GM21737 (cell line): Measurements from ENCODE around the gene PLPP6.

Experiments
- ATAC-seq: cut with Tn5 transposase; IDR thresholded peaks from one replicate; pipeline ENCODE4 v1.9.1; 2021; ENCODE audit warnings: mild to moderate bottlenecking, moderate library complexity; ENCODE audit not compliant: unreplicated experiment

PLPP6 gene

DNA sequence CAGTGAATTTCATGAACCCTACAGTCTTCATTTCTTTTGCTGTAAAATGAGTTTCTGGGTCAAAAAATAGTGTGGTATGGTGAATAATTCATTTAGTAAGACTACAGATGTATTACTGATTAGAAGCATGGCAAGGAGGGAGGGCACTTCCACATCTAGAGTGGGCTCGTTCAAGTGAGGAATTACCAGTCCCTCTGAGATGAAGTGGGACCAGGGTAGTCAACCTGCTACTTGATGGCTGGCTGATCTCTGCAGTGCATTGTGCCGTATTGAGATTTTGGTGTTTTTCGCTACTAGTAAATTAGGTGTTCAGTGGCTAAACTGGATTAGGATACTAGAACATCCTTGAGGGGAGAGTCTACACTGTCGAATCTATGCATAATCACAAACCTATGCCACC lies 28.1 kb downstream of the PLPP6 start:
- ATAC-seq, result peak; percentile 63

DNA sequence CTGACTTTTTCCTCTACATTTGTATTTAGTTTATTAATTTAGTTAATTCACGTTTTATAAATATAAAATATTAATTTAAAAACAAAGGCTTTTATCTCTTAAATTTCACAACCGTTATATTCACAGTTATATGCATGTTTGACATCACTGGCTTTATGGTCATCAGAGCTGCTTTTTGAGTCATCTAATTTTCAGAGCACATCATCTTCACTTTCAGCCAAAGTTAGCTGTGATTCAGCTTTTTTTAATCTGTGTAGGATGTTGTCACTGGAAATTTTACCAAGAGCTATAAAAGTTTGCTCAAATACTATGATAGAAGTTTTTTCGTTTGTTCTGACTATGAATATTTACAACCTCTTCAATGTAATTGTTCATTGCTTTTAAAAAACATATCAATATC lies 29.7 kb downstream of the PLPP6 start:
- ATAC-seq, result no peak

DNA sequence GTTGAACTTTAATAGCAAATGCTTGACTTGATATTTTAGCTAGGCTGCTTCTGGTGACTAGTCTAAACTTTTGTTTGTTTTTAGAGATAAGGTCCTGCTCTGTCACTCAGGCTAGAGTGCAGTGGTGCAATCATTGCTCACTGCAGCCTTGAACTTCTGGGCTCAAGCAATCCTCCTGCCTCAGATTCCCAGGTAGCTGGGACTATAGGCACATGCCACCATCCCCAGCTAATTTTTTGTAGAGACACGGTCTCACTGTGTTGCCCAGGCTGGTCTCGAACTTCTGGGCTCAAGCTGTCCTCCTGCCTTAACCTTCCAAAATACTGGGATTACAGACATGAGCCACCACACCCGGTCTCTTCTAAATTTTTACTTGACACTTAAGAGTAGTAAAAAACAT lies 38.0 kb downstream of the PLPP6 start:
- no peak for ATAC-seq

DNA sequence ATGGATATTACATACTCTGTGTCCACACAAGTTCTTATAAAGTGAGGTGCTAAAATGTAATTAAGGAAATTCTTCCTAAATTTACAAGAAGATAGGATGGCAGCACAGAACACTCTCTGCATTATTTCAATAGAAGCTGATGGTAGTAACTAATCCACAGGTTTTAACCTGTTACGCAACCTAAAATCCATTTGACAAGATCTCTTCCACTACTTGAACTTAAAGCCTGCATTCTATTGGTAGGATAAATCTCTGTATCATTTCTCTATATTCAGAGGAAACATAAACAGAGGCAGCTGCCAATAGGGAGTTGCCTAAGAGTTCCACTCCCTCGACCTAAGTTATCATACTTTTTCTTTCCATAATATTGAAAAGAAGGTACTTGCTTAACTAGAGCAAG lies 38.8 kb downstream of the PLPP6 start:
- no peak for ATAC-seq

DNA sequence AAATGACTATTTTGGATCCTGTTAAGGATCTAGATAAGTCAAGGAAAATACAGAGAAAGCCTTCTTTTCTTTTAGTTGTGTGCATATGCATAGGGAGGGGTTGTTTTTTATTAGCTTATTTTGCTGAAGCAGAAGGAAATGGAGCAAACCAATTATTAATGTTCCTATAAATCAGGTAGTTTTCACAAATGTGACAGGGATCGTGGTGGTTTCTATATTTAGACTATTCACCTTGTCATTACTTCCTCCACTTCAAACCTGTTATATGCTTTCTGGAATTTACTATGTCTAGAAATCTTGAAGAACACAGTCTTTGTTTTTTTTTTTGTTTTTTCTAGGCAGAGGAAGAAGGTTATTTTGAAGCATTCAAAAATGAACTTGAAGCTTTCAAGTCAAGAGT lies 39.4 kb downstream of the PLPP6 start:
- no peak for ATAC-seq

DNA sequence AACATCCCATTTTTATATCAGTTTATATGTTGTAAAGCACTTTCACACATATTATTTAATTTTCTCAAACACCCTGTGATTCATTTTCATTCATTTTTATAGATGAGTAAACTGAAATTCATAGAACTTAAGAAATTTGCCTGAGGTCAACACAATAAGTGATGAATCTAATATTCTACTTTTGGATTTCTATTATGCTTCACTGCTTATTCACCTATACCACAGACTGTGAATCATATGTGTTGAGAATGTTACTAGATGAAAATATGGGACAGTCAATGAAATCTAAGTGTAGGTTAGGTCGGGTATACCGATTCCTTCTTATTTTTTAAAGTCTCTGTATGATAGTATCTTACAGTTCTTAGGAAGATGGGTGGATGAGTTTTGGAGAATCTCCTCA lies 42.0 kb downstream of the PLPP6 start:
- ATAC-seq, result no peak

DNA sequence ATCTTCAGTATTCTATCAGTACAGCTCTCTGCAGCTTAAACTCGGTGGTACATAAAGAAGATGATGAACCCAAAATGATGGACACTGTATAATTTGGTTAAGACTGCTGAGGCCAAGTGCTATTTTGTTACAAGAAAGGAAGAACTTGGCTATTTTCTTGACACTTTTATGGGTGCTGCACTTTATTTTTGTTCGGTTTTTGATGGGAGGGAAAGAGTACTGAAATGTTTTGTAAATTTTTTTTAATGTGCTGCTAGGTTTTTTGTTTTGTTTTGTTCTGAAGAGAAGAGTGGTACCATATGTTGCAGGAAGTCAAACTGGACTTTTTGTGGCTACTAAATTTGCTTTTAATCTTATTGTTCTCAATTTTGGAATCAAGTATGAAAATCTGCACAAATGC lies 43.9 kb downstream of the PLPP6 start:
- no peak for ATAC-seq

DNA sequence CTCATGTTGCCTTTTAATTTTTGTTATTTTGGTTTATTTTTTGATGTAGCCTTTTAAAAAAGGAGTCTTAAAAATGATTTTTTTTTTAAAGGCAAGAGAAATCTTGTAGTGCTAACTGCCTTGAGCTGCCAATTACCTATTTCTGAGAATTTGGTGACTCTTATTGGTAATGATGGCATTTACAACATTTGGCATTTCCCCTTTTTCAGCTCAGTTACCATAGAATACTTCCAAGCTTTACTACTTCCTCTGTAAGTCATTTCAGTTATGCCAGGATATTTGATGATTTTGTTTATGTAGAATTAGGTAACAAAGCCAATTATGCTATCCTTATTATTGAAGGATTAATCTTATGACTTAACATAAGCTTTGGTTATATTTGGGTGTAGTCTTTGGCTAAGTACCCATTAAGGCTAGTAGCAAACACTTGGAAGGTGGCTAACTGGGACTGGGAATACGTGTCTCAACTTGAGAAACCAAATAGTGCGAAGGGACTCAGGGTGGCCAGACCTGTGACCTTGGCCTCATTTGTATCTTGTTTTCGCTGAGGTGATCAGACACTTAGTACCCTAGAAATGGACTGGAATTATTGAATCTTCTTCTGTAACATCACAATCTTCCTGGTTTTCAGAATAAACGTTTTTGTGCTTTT lies 45.0 kb downstream of the PLPP6 start:
- no peak for ATAC-seq

DNA sequence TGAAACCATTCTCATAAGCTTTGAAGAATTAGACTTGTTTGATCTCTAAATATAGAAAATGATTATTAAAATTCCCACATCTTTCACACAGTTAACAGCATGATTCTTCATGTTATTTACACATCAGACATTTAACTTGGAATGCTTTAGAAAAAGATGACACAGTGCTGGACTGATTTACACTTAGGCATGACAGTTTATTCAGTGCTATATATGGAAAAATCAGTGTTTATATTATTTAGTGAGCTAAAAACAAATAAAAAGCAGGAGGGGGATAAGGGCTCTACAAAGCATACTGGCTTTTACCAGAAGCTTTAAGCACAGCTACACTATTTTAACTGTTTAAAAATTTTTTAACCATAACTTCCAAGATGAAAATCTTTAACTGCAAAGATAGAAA lies 47.3 kb downstream of the PLPP6 start:
- ATAC-seq, result no peak

DNA sequence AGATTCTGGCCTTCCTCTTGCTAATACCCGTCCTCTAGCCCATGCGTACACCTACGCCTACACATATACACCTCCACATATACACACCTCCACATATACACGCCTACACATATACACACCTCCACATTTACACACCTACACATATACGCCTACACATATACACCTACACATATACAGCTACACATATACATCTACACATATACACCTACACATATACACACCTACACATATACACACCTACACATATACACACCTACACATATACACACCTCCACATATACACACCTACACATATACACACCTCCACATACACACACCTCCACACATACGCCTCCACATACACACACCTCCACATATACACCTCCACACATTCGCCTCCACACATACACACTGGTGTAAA lies 51.8 kb downstream of the PLPP6 start:
- no peak for ATAC-seq

DNA sequence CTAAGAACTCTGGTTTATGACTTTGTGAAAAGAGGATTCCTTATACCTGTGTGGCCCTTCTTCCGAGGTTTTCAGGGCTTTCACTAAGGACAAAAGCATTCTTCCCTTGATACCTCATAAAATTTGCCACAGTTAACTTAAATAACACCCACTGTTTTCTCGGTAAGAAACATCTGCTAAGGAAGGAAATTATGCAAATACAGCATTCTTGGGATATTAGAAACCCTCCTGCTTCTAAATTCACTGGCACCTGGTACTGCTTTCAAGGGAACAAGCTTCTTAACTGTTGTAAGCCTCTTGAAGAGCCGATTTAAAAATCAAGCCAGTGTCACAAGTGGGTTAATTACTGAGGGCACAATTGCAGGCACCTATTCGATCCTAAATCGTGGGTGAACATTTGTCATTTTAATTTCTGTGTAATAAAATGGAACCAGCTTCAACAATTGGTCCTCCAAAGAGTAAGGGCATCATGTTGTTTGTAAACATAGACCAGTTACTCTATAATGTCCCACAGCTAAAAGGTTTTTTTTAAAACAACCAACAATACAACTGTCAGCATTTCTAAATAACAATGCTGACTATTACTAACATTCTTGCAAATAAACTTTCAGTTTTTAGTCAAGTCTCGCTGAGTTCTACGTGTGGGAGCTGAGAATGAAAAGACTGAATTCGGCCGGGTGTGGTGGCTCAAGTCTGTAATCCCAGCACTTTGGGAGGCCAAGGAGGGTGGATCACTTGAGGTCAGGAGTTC lies 52.3 kb downstream of the PLPP6 start:
- no peak for ATAC-seq
